Astrocyte of the spinal cord (primary cell): ENCODE results near the gene AGRP.

Experiments
- DNase-seq: peaks from one replicate; pipeline ENCODE4 v3.0.0; 2011; ENCODE audit warnings: low read depth, low spot score
- H3K4me3 ChIP-seq: 2 replicates; pipeline ENCODE4 v1.5.1; 2011; ENCODE audit warnings: low read depth, mild to moderate bottlenecking, low read length, moderate library complexity
- CTCF ChIP-seq: IDR thresholded peaks from 2 replicates; pipeline ENCODE4 v1.5.1; 2012; ENCODE audit warnings: low read depth, mild to moderate bottlenecking, low read length, inconsistent platforms
- in situ Hi-C: cut with HindIII; loops from 2 replicates; pipeline ENCODE4 v1.10.0; 2017; ENCODE audit warnings: low sequenced_read_pairs

AGRP gene

GRCh38 chr16:67526149-67526791 is 42.9 kb upstream of the AGRP start:
- in situ Hi-C loops: no loop called here
- no peak overlapping the region for H3K4me3 ChIP-seq
- TF ChIP-seq CTCF: no peak
- no peak for DNase-seq

DNA sequence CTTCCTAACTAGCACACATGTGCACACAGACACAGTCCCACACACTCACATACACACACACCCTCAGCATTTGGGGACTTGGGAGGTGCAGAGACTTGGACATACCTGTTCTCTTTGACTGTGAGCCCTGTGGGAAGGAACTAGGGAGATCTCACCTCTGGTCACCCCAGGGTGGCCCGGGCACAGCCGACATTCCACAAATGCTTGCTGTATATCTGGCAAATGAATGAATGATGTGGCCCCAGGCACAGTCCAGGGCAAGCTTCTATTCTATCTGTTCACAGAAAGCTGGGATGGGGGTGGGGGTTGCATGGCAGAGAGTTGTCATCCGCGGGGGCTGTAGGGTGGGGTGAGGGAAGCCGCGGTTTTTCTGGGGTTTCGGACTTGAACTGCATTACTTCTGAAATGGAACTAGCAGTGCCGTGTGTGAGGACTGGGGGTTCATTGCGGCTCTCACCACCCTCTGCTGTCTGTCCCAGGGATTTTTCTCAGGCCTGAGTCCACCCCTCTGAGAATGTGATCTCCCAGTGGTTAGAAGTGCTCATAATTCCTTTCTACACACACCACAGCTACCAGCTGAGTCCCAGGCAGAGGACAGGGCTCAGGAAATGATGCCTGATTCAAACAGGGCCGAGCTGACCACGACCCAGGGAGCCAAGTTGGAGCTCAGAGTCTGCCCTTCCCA is 42.0 kb upstream of the AGRP start:
- no peak overlapping the region for H3K4me3 ChIP-seq
- no peak for DNase-seq
- in situ Hi-C loops: no loop called here
- TF ChIP-seq CTCF: peak; percentile 29

DNA sequence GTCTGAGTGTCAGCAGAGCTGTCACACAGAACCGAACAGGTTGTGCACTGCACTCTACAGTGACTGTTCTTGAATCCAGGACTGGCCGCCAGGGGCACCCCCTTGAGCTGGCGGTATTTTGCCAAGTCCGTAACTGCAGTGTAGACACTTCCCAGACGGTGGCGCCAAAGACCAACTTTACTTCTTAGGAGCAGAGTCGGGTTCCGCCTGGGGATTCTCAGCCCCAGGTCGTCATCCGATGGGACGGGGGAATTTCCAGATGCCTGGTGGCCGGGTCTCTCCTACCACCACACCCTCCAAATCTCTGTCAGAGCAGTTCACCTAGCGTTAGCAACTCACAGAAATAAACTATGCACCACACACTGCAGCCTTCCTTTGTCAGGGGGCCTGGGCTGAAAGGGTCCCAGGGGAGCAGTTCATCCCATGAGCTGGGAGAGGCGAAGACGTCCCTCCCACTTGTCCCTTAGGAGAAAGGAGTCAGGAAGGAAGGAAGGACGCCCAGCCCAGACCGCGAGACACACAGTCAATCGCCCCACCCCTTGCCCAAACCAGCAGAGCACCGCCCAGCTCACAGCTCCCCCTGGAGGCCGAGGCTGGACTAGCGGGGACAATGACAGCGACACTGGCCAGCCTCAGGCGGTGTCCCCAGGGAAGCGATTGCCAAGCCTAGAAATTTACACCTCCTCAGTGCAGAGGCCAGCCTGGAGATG is 37.9 kb upstream of the AGRP start:
- peak; percentile 96 for DNase-seq
- H3K4me3 ChIP-seq: peak overlapping the region; percentile 51
- TF ChIP-seq CTCF: peak; percentile 99
- in situ Hi-C loops: no loop called here

- in situ Hi-C loops: no loop called here
- TF ChIP-seq CTCF: no peak
- H3K4me3 ChIP-seq: no peak overlapping the region
- DNase-seq: no peak
Observed at GRCh38 chr16:67519242-67519641, 35.9 kb upstream of the AGRP start.

DNA sequence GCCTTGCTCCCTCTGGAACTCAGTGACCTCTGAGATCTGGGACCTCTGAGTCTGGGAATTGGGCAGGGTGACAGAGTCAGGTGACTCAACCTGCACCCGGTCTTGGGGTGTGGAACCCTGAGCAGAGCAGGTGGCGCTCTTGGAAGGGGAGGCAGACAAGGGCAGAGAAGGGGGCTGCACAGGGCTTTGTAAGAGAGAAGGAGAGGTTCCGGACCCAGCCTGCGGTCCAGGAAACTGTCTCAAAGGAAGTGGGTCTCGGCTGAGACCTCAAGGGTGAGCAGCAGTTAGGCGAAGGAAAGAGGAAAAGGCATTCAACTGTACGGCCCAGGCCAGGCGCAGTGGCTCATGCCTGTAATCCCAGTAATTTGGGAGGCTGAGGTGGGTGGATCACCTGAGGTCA is 35.3 kb upstream of the AGRP start:
- no peak overlapping the region for H3K4me3 ChIP-seq
- in situ Hi-C loops: no loop called here
- TF ChIP-seq CTCF: no peak
- DNase-seq: no peak

- TF ChIP-seq CTCF: no peak
- no peak overlapping the region for H3K4me3 ChIP-seq
- no peak for DNase-seq
- in situ Hi-C loops: no loop called here
Observed at GRCh38 chr16:67517661-67518423, 34.5 kb upstream of the AGRP start.
